ENCODE results near the gene PARVA.

DNA sequence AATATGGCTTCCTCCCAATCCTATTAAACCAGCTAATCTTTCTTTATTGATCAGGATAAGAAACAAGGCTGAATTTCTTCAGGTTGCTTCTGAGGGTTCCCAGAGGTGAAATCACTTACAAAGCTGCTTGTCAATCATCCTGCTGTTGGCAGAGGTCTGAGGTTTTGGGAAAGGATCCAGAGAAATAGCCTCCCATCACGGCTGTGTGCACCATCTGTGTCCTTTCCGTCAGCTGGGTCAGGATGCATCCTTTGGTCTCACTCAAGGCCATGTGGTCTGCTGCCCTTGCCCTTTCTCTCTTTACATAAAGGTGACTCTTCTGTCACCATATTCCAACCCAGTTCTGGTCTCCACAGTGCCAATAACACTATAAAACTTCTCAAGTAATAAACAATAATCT lies 183.5 kb downstream of the PARVA start:
- no peak for TF ChIP-seq HDAC1 (IDR thresholded peaks at IDR 0.05)
- TF ChIP-seq, protein P1, sequence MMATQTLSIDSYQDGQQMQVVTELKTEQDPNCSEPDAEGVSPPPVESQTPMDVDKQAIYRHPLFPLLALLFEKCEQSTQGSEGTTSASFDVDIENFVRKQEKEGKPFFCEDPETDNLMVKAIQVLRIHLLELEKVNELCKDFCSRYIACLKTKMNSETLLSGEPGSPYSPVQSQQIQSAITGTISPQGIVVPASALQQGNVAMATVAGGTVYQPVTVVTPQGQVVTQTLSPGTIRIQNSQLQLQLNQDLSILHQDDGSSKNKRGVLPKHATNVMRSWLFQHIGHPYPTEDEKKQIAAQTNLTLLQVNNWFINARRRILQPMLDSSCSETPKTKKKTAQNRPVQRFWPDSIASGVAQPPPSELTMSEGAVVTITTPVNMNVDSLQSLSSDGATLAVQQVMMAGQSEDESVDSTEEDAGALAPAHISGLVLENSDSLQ (IDR thresholded peaks at IDR 0.05): no peak
- TF ChIP-seq ZNF175 (CRISPR knock-in tag; IDR thresholded peaks at IDR 0.05; ENCODE audit: low read depth): no peak

Data from K562 (cell line).